Measurements from ENCODE around the gene OSBPL3. TPM values are rescaled to one million over a fixed set of nuclear protein-coding genes. Genes with fewer than 3 reads are reported as not detected.

The OSBPL3 gene
- total RNA-seq, 1 experiment from 2014 or later = 45.1 TPM

- Histone ChIP-seq H3K4me1 (peaks cover 17% of the 10 kb centered on the region; the same call in 1 of the 2 replicates), H3K36me3 (ENCODE audit: control insufficient read depth, insufficient read depth, low read length) (no peaks in the 10 kb centered on the region; the same call in 1 of the 2 replicates), H3K4me3 (ENCODE audit: low read depth, low read length) (no peak overlapping the region), H3K27me3 (replicated peaks; ENCODE audit: control insufficient read depth, insufficient read depth, low read length) (no peaks in the 10 kb centered on the region), H3K9me3 (no peaks in the 10 kb centered on the region)
- peaks cover 33% of the 10 kb centered on the region for H3K4me1 Mint-ChIP-seq (ENCODE audit: low read depth, unreplicated experiment)
- peaks cover 23% of the 10 kb centered on the region for H3K36me3 Mint-ChIP-seq (ENCODE audit: insufficient read depth, unreplicated experiment)
- no peaks in the 10 kb centered on the region for H3K9me3 Mint-ChIP-seq (ENCODE audit: unreplicated experiment)
- no peak overlapping the region for H3K27ac Mint-ChIP-seq (ENCODE audit: unreplicated experiment)
- ChIA-PET POLR2A (no interaction called here), CTCF (interaction anchor here (1.8 kb wide), 1 partner anchor 30 kb away, joined by 9 read pairs; no protein-coding TSS in a partner anchor)
- DNase-seq = no peak
- intact Hi-C loops (cut with micrococcal nuclease; ENCODE audit: unreplicated experiment) = no loop called here
- no TSS peak for BruUV-seq (replicated peaks)
- TF ChIP-seq, protein P1, sequence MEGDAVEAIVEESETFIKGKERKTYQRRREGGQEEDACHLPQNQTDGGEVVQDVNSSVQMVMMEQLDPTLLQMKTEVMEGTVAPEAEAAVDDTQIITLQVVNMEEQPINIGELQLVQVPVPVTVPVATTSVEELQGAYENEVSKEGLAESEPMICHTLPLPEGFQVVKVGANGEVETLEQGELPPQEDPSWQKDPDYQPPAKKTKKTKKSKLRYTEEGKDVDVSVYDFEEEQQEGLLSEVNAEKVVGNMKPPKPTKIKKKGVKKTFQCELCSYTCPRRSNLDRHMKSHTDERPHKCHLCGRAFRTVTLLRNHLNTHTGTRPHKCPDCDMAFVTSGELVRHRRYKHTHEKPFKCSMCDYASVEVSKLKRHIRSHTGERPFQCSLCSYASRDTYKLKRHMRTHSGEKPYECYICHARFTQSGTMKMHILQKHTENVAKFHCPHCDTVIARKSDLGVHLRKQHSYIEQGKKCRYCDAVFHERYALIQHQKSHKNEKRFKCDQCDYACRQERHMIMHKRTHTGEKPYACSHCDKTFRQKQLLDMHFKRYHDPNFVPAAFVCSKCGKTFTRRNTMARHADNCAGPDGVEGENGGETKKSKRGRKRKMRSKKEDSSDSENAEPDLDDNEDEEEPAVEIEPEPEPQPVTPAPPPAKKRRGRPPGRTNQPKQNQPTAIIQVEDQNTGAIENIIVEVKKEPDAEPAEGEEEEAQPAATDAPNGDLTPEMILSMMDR (IDR thresholded peaks at IDR 0.05; ENCODE audit: insufficient read depth in 1 of 2, low read depth in 1 of 2, low read length in 1 of 2, severe bottlenecking in 1 of 2, unreplicated experiment in 1 of 2) = no peak
- H3K27me3 Mint-ChIP-seq (ENCODE audit: insufficient read depth, unreplicated experiment) = no peaks in the 10 kb centered on the region
- H3K4me3 Mint-ChIP-seq (ENCODE audit: unreplicated experiment) = no peak overlapping the region
Observed at GRCh38 chr7:24842449-24843241, 137.3 kb downstream of the OSBPL3 start.

DNA sequence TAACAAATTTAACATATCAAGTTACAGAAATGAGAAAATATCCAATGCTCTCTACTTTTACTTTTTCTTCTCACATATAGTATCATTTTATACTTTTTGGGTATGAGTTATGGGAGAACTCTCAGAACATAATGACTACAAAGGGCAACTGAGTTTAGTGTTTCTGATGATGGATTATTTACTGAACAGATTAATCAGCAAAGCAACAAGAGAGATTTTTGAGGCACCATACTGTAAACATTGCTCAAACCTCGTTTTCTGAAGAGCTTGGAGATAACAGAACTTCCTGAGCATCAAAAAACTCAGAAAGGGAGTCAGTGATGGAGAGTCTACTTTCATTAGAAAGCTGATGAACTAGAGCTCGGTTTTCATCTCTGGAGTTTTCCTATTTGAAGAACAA is 137.9 kb downstream of the OSBPL3 start:
- intact Hi-C loops (cut with micrococcal nuclease; ENCODE audit: unreplicated experiment) = no loop called here
- H3K9me3 Mint-ChIP-seq (ENCODE audit: unreplicated experiment) = no peaks in the 10 kb centered on the region
- CTCF ChIA-PET = interaction anchor here (0.7 to 1.8 kb wide), 2 partner anchors 22 to 30 kb away, joined by 8 to 9 read pairs; no protein-coding TSS in a partner anchor
- no peak for DNase-seq
- Histone ChIP-seq H3K36me3 (ENCODE audit: control insufficient read depth, insufficient read depth, low read length) (no peaks in the 10 kb centered on the region; the same call in 1 of the 2 replicates), H3K9me3 (no peaks in the 10 kb centered on the region), H3K27me3 (replicated peaks; ENCODE audit: control insufficient read depth, insufficient read depth, low read length) (no peaks in the 10 kb centered on the region), H3K4me3 (ENCODE audit: low read depth, low read length) (no peak overlapping the region), H3K4me1 (peaks cover 17% of the 10 kb centered on the region; the same call in 1 of the 2 replicates)
- BruUV-seq (replicated peaks) = no TSS peak
- no peak overlapping the region for H3K4me3 Mint-ChIP-seq (ENCODE audit: unreplicated experiment)
- H3K4me1 Mint-ChIP-seq (ENCODE audit: low read depth, unreplicated experiment) = peaks cover 33% of the 10 kb centered on the region
- POLR2A ChIA-PET = no interaction called here
- H3K27me3 Mint-ChIP-seq (ENCODE audit: insufficient read depth, unreplicated experiment) = no peaks in the 10 kb centered on the region
- TF ChIP-seq, protein P1 (IDR thresholded peaks at IDR 0.05; ENCODE audit: insufficient read depth in 1 of 2, low read depth in 1 of 2, low read length in 1 of 2, severe bottlenecking in 1 of 2, unreplicated experiment in 1 of 2) = no peak
- H3K27ac Mint-ChIP-seq (ENCODE audit: unreplicated experiment) = no peak overlapping the region
- H3K36me3 Mint-ChIP-seq (ENCODE audit: insufficient read depth, unreplicated experiment) = peaks cover 23% of the 10 kb centered on the region

DNA sequence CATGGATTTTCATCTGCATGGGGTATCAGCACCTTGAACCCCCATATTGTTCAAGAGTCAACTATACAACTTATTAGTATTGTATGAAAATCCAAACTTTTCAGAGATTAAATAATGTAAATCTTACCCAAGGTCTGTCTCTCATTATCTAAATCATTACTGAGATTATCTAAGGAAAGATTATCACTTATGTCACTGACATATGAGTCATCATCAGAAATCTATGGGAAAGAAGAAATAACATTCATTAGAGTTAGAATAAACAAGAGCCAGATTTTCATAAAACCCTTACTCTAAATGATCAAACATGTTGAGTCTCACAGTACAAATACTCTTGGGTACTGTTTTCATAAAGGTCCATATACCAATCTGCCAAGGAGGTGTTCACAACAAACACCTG is 139.4 kb downstream of the OSBPL3 start:
- Mint-ChIP-seq H3K9me3 (ENCODE audit: unreplicated experiment) (no peaks in the 10 kb centered on the region), H3K36me3 (ENCODE audit: insufficient read depth, unreplicated experiment) (peaks cover 23% of the 10 kb centered on the region), H3K27ac (ENCODE audit: unreplicated experiment) (no peak overlapping the region), H3K27me3 (ENCODE audit: insufficient read depth, unreplicated experiment) (no peaks in the 10 kb centered on the region), H3K4me3 (ENCODE audit: unreplicated experiment) (no peak overlapping the region), H3K4me1 (ENCODE audit: low read depth, unreplicated experiment) (peaks cover 33% of the 10 kb centered on the region)
- POLR2A ChIA-PET = no interaction called here
- no peaks in the 10 kb centered on the region for H3K27me3 ChIP-seq (replicated peaks; ENCODE audit: control insufficient read depth, insufficient read depth, low read length)
- CTCF ChIA-PET = no interaction called here
- intact Hi-C loops (cut with micrococcal nuclease; ENCODE audit: unreplicated experiment) = no loop called here
- BruUV-seq (replicated peaks) = no TSS peak
- no peak overlapping the region for H3K4me3 ChIP-seq (ENCODE audit: low read depth, low read length)
- no peaks in the 10 kb centered on the region for H3K9me3 ChIP-seq
- no peaks in the 10 kb centered on the region; the same call in 1 of the 2 replicates for H3K36me3 ChIP-seq (ENCODE audit: control insufficient read depth, insufficient read depth, low read length)
- H3K4me1 ChIP-seq = peaks cover 17% of the 10 kb centered on the region; the same call in 1 of the 2 replicates
- TF ChIP-seq, protein P1 (IDR thresholded peaks at IDR 0.05; ENCODE audit: insufficient read depth in 1 of 2, low read depth in 1 of 2, low read length in 1 of 2, severe bottlenecking in 1 of 2, unreplicated experiment in 1 of 2) = no peak
- DNase-seq = no peak
